ENCODE data around the gene RIBC2. TPM values are rescaled to one million over a fixed set of nuclear protein-coding genes. Genes with fewer than 3 reads are reported as not detected.

The RIBC2 gene
- polyA plus RNA-seq, 1 of the 3 experiments (the other 2 are of a cell fraction) = not detected

DNA sequence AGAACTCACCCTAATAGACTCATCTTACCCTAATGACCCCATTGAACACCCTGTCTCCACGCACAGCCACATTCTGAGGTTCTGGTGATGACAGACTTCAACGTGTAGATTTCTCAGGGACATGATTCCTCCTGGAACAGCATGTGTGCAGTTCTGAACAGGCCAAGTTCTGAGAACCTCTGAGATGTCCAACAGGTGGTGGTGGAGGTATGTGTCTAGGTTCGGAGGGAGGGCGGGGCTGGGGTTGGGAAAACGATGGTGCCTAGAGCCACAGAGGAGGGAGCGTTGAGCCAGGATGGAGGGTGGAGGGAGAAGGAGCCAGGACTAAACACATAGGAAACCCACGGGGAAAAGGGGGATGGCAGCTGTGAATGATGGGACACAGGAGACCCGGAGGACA, 45.7 kb downstream of the RIBC2 start:
- TF ChIP-seq RFX5 (IDR thresholded peaks at IDR 0.05; ENCODE audit: low read length) = no peak
- TF ChIP-seq, protein P1, sequence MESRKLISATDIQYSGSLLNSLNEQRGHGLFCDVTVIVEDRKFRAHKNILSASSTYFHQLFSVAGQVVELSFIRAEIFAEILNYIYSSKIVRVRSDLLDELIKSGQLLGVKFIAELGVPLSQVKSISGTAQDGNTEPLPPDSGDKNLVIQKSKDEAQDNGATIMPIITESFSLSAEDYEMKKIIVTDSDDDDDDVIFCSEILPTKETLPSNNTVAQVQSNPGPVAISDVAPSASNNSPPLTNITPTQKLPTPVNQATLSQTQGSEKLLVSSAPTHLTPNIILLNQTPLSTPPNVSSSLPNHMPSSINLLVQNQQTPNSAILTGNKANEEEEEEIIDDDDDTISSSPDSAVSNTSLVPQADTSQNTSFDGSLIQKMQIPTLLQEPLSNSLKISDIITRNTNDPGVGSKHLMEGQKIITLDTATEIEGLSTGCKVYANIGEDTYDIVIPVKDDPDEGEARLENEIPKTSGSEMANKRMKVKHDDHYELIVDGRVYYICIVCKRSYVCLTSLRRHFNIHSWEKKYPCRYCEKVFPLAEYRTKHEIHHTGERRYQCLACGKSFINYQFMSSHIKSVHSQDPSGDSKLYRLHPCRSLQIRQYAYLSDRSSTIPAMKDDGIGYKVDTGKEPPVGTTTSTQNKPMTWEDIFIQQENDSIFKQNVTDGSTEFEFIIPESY (IDR thresholded peaks at IDR 0.05; ENCODE audit: borderline replicate concordance, low read depth) = no peak
- Histone ChIP-seq H3K4me3 (ENCODE audit: low read depth in 2 of 2, low read length in 1 of 2) (no peak overlapping the region), H3K9me3 (no peaks in the 10 kb centered on the region), H3K4me1 (ENCODE audit: control insufficient read depth in 1 of 2, insufficient read depth in 2 of 2, low read depth in 1 of 2, low read length in 1 of 2) (peaks cover 0 to 21% of the 10 kb centered on the region in 2 experiments; a peak in 1 of 4 replicates), H3K27ac (ENCODE audit: low read depth in 2 of 2, low read length in 1 of 2) (no peak overlapping the region), H3K4me2 (no peak overlapping the region), H3K27me3 (ENCODE audit: insufficient read depth) (no peaks in the 10 kb centered on the region), H4K20me1 (ENCODE audit: insufficient read depth) (no peaks in the 10 kb centered on the region), H3K9ac (no peak overlapping the region), H3K9me2 (no peaks in the 10 kb centered on the region), H3K36me3 (replicated peaks in 1 of 2; ENCODE audit: control insufficient read depth in 1 of 2, insufficient read depth in 2 of 2, low read length in 1 of 2) (no peaks in the 10 kb centered on the region), H3K79me2 (ENCODE audit: insufficient read depth) (no peaks in the 10 kb centered on the region), H2AFZ (ENCODE audit: low read depth) (no peak overlapping the region), H3F3A (replicated peaks; ENCODE audit: insufficient read depth) (no peaks in the 10 kb centered on the region)
- no peak for DNase-seq
- POLR2A ChIA-PET = no interaction called here
- CTCF ChIA-PET = interaction anchor here (0.6 kb wide), 1 partner anchor 491 kb away, joined by 3 read pairs; no protein-coding TSS in a partner anchor
- WGBS (ENCODE audit: low lambda C conversion rate) = 97% methylated on average over 8 of the region's 8 CpGs

DNA sequence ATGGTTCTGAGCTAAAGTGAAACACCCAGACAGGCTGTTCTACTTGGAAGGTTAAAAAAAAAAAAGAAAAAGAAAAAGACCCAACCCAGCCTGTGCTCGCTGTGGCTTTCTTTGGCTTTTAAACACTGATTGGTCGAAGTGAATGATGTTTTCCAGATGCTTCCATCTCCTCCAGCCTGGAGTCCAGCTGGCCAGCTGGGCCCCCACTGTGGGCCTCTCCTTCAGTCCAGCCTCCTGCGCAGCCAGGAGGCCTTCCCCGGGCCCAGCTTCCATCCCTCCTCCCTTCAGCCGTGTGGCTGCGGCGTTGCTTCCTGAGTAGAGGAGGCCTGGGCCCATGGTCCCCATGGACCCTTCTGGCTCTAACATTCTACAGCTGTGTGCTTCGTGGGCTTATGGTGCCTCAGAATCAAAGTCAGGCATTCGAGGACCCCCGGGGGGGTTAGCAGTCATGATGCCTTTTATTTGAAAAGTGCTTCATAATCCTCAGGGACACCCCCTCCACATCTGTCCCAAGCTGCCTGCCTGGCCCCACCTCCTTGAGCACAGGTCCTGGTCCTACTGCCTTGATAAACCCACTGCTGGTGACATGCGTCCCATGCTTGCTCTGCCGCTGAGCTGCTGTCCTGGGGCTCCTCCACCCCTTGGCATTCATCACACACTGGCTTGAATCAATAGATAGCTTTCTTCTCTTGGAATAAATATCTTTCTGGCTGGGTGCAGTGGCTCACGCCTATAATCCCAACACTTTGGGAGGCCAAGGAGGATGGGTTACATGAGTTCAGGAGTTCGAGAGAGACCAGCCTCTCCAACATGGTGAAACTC, 47.0 kb downstream of the RIBC2 start:
- no peak overlapping the region for H3K4me3 ChIP-seq (ENCODE audit: low read depth in 2 of 2, low read length in 1 of 2)
- H3K4me2 ChIP-seq = no peak overlapping the region
- H3K27ac ChIP-seq (ENCODE audit: low read depth in 2 of 2, low read length in 1 of 2) = no peak overlapping the region; a peak in 1 of 4 replicates
- no peak overlapping the region for H2AFZ ChIP-seq (ENCODE audit: low read depth)
- no peaks in the 10 kb centered on the region for H3K9me2 ChIP-seq
- no peak overlapping the region for H3K9ac ChIP-seq
- TF ChIP-seq TCF12 (IDR thresholded peaks at IDR 0.05) = peak; percentile 63
- TF ChIP-seq NRF1 (IDR thresholded peaks at IDR 0.05; ENCODE audit: low read depth, low read length) = no peak
- peak; percentile 60 for DNase-seq
- H3K79me2 ChIP-seq (ENCODE audit: insufficient read depth) = no peaks in the 10 kb centered on the region
- ChIA-PET POLR2A (no interaction called here), CTCF (interaction anchor here (0.7 to 1.2 kb wide), 2 partner anchors 88 to 93 kb away, joined by 3 to 4 read pairs; no protein-coding TSS in a partner anchor)
- H3K9me3 ChIP-seq = no peaks in the 10 kb centered on the region
- peaks cover 0 to 9% of the 10 kb centered on the region in 2 experiments; a peak in 1 of 4 replicates for H3K4me1 ChIP-seq (ENCODE audit: control insufficient read depth in 1 of 2, insufficient read depth in 2 of 2, low read depth in 1 of 2, low read length in 1 of 2)
- WGBS (ENCODE audit: low lambda C conversion rate) = 69% methylated on average over 14 of the region's 14 CpGs
- H3K36me3 ChIP-seq (replicated peaks in 1 of 2; ENCODE audit: control insufficient read depth in 1 of 2, insufficient read depth in 2 of 2, low read length in 1 of 2) = no peaks in the 10 kb centered on the region
- H4K20me1 ChIP-seq (ENCODE audit: insufficient read depth) = no peaks in the 10 kb centered on the region
- no peaks in the 10 kb centered on the region for H3F3A ChIP-seq (replicated peaks; ENCODE audit: insufficient read depth)
- no peaks in the 10 kb centered on the region for H3K27me3 ChIP-seq (ENCODE audit: insufficient read depth)

DNA sequence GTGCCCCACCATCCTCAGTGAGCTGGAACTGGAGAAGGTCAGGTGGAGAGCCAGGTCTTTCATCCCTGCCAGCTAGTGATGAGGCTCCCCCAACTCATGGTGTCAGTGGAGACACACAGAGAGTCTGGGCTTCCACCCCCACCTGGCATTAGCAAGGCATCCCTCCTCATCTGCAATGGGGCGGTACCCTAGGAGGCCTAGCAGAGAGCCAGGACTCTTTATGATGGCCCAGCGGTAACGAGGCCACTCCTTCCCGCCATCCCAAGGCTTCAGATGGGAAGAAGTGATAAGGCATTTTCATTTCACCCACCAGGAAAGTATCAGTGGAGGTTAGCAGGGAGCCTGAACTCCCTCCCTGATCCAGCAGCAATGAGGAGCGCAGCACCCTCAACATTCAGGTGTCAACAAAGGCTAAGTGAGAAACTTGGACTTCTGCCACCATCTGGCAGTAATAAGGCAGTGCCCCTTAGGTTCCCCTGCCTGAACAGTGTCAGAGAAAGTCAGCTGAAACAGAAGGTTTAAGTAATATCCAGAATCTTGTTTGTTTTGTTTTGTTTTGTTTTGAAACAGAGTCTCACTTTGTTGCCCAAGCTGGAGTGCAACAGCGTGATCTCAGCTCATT, 48.7 kb downstream of the RIBC2 start:
- Histone ChIP-seq H3K9me2 (no peaks in the 10 kb centered on the region), H3K9me3 (no peaks in the 10 kb centered on the region), H3K4me3 (ENCODE audit: low read depth in 2 of 2, low read length in 1 of 2) (no peak overlapping the region), H3K27ac (ENCODE audit: low read depth in 2 of 2, low read length in 1 of 2) (no peak overlapping the region), H3K4me1 (ENCODE audit: control insufficient read depth in 1 of 2, insufficient read depth in 2 of 2, low read depth in 1 of 2, low read length in 1 of 2) (peaks cover 0 to 7% of the 10 kb centered on the region in 2 experiments; a peak in 1 of 4 replicates), H3K27me3 (ENCODE audit: insufficient read depth) (no peaks in the 10 kb centered on the region), H3K9ac (no peak overlapping the region), H4K20me1 (ENCODE audit: insufficient read depth) (no peaks in the 10 kb centered on the region), H2AFZ (ENCODE audit: low read depth) (no peak overlapping the region), H3F3A (replicated peaks; ENCODE audit: insufficient read depth) (peaks cover 5% of the 10 kb centered on the region), H3K36me3 (replicated peaks in 1 of 2; ENCODE audit: control insufficient read depth in 1 of 2, insufficient read depth in 2 of 2, low read length in 1 of 2) (no peaks in the 10 kb centered on the region), H3K4me2 (no peak overlapping the region), H3K79me2 (ENCODE audit: insufficient read depth) (no peaks in the 10 kb centered on the region)
- no peak for DNase-seq
- POLR2A ChIA-PET = no interaction called here
- CTCF ChIA-PET = interaction anchor here (1.4 kb wide), 1 partner anchor 11 kb away, joined by 3 read pairs; no protein-coding TSS in a partner anchor
- 94% methylated on average over 6 of the region's 6 CpGs for WGBS (ENCODE audit: low lambda C conversion rate)
- TF ChIP-seq, protein P2, sequence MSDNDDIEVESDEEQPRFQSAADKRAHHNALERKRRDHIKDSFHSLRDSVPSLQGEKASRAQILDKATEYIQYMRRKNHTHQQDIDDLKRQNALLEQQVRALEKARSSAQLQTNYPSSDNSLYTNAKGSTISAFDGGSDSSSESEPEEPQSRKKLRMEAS (IDR thresholded peaks at IDR 0.05; ENCODE audit: low read depth) = no peak
- no peak for TF ChIP-seq FOSL2 (IDR thresholded peaks at IDR 0.05; ENCODE audit: borderline replicate concordance, low read depth)
- TF ChIP-seq MEF2A (IDR thresholded peaks at IDR 0.05; ENCODE audit: borderline replicate concordance, low read depth) = no peak
- no peak for TF ChIP-seq SMC3 (IDR thresholded peaks at IDR 0.05; ENCODE audit: low read depth, low read length)
- TF ChIP-seq, protein P3, sequence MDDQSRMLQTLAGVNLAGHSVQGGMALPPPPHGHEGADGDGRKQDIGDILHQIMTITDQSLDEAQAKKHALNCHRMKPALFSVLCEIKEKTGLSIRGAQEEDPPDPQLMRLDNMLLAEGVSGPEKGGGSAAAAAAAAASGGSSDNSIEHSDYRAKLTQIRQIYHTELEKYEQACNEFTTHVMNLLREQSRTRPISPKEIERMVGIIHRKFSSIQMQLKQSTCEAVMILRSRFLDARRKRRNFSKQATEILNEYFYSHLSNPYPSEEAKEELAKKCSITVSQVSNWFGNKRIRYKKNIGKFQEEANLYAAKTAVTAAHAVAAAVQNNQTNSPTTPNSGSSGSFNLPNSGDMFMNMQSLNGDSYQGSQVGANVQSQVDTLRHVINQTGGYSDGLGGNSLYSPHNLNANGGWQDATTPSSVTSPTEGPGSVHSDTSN (IDR thresholded peaks at IDR 0.05) = no peak
- no peak for TF ChIP-seq EZH2phosphoT487 (IDR thresholded peaks at IDR 0.05; ENCODE audit: borderline replicate concordance, low read depth)
- no peak for TF ChIP-seq NRF1 (IDR thresholded peaks at IDR 0.05; ENCODE audit: low read depth, low read length)
- TF ChIP-seq JUND (IDR thresholded peaks at IDR 0.05) = no peak
- no peak for TF ChIP-seq FOXJ3 (CRISPR knock-in tag; IDR thresholded peaks at IDR 0.05)
- no peak for TF ChIP-seq EP300 (IDR thresholded peaks at IDR 0.05; ENCODE audit: borderline replicate concordance in 1 of 2, low read depth in 1 of 2, low read length in 1 of 2)
- TF ChIP-seq NFIC (IDR thresholded peaks at IDR 0.05; ENCODE audit: borderline replicate concordance) = no peak
- no peak for TF ChIP-seq ELF1 (IDR thresholded peaks at IDR 0.05)

All from SK-N-SH (cell line).